GM21447 (cell line): Measurements from ENCODE around the gene HHLA2.
"Not testable (repeated sequence)": the region's sequence is repeated elsewhere in the genome, so short reads cannot be mapped to it uniquely, and the experiment has no call there.

Experiments used
- ATAC-seq: cut with Tn5 transposase; IDR thresholded peaks from one replicate; pipeline ENCODE4 v1.9.1; 2021; ENCODE audit not compliant: unreplicated experiment

Gene HHLA2

GRCh38 chr3:108341911-108342310, 45.6 kb downstream of the HHLA2 start:
- ATAC-seq: no peak

- peak; percentile 65 for ATAC-seq
These were observed 46.6 kb downstream of the HHLA2 start for GRCh38 chr3:108342837-108343486.

- ATAC-seq: no peak
These were observed 47.1 kb downstream of the HHLA2 start for GRCh38 chr3:108343491-108343890.

- ATAC-seq: no peak
These were observed 49.3 kb downstream of the HHLA2 start for GRCh38 chr3:108345492-108346205.

GRCh38 chr3:108346301-108347227, 50.2 kb downstream of the HHLA2 start:
- ATAC-seq: no peak

GRCh38 chr3:108352176-108352575, 55.8 kb downstream of the HHLA2 start:
- no peak for ATAC-seq

GRCh38 chr3:108354562-108354961, 58.2 kb downstream of the HHLA2 start:
- no peak for ATAC-seq

- ATAC-seq: no peak
These were observed 60.7 kb downstream of the HHLA2 start for GRCh38 chr3:108357042-108357441.

GRCh38 chr3:108359011-108359410, 62.7 kb downstream of the HHLA2 start:
- no peak for ATAC-seq

GRCh38 chr3:108376026-108376425, 79.7 kb downstream of the HHLA2 start:
- ATAC-seq: no peak

GRCh38 chr3:108377384-108377783, 81.0 kb downstream of the HHLA2 start:
- no peak for ATAC-seq

- no peak for ATAC-seq
These were observed 82.0 kb downstream of the HHLA2 start for GRCh38 chr3:108378153-108378951.

- ATAC-seq: not testable (repeated sequence)
These were observed 82.6 kb downstream of the HHLA2 start for GRCh38 chr3:108378952-108379342.

GRCh38 chr3:108380128-108380795, 83.9 kb downstream of the HHLA2 start:
- no peak for ATAC-seq

GRCh38 chr3:108381529-108382140, 85.3 kb downstream of the HHLA2 start:
- no peak for ATAC-seq

GRCh38 chr3:108383306-108383705, 87.0 kb downstream of the HHLA2 start:
- ATAC-seq: no peak

GRCh38 chr3:108387063-108387462, 90.7 kb downstream of the HHLA2 start:
- ATAC-seq: no peak

GRCh38 chr3:108388136-108389132, 92.1 kb downstream of the HHLA2 start:
- peak; percentile 67 for ATAC-seq

GRCh38 chr3:108389372-108389771, 93.0 kb downstream of the HHLA2 start:
- ATAC-seq: no peak
